H9 (cell line): ENCODE measurements around the gene IPO11. TPM values are rescaled to one million over a fixed set of nuclear protein-coding genes. Genes with fewer than 3 reads are reported as not detected.

Experiments
- DNase-seq: peaks from one replicate; pipeline ENCODE4 v3.0.0-alpha.2; 2017
- H2AFZ ChIP-seq: one replicate; pipeline ENCODE4 v1.6.1; 2013; ENCODE audit warnings: mild to moderate bottlenecking, low read length, control low read depth, moderate library complexity
- H2AK5ac ChIP-seq: 2 replicates; pipeline ENCODE4 v1.6.1; 2013; ENCODE audit warnings: low read length, control low read depth, mixed read lengths; ENCODE audit not compliant: insufficient read length
- H2BK120ac ChIP-seq: one replicate; pipeline ENCODE4 v1.6.1; 2013; ENCODE audit warnings: low read depth, mild to moderate bottlenecking, low read length, control low read depth, inconsistent platforms; ENCODE audit not compliant: poor library complexity, severe bottlenecking
- H2BK12ac ChIP-seq: 2 replicates; pipeline ENCODE4 v1.6.1; 2013; ENCODE audit warnings: low read length, control low read depth, mixed read lengths, low read depth; ENCODE audit not compliant: insufficient read length
- H2BK15ac ChIP-seq: 2 replicates; pipeline ENCODE4 v1.6.1; 2013; ENCODE audit warnings: low read depth, low read length, control low read depth
- H2BK20ac ChIP-seq: one replicate; pipeline ENCODE4 v1.6.1; 2013; ENCODE audit warnings: low read depth, mild to moderate bottlenecking, low read length, control low read depth, inconsistent platforms; ENCODE audit not compliant: poor library complexity, severe bottlenecking
- H2BK5ac ChIP-seq: 2 replicates; pipeline ENCODE4 v1.6.1; 2013; ENCODE audit warnings: low read length, control low read depth, mixed read lengths; ENCODE audit not compliant: insufficient read length
- H3K14ac ChIP-seq: 2 replicates; pipeline ENCODE4 v1.6.1; 2013; ENCODE audit warnings: low read length, control low read depth; ENCODE audit not compliant: insufficient read depth
- H3K18ac ChIP-seq: 2 replicates; pipeline ENCODE4 v1.6.1; 2013; ENCODE audit warnings: low read depth, mild to moderate bottlenecking, mixed read lengths, low read length, control low read depth; ENCODE audit not compliant: insufficient read length
- H3K23ac ChIP-seq: 2 replicates; pipeline ENCODE4 v1.6.1; 2013; ENCODE audit warnings: low read length, control low read depth, mixed read lengths, low read depth; ENCODE audit not compliant: insufficient read length
- H3K23me2 ChIP-seq: 2 replicates; pipeline ENCODE4 v1.6.1; 2013; ENCODE audit warnings: low read depth, mild to moderate bottlenecking, mixed read lengths, low read length, control low read depth; ENCODE audit not compliant: insufficient read length, poor library complexity, severe bottlenecking
- H3K27ac ChIP-seq: 2 replicates; pipeline ENCODE4 v1.5.1; 2013; ENCODE audit warnings: low read length, control low read depth, mixed read lengths, low read depth; ENCODE audit not compliant: insufficient read length
- H3K27me3 ChIP-seq: 2 replicates; pipeline ENCODE4 v1.6.1; 2013; ENCODE audit warnings: low read length, control low read depth, inconsistent platforms; ENCODE audit not compliant: insufficient read depth
- H3K4ac ChIP-seq: 2 replicates; pipeline ENCODE4 v1.6.1; 2013; ENCODE audit warnings: low read depth, mild to moderate bottlenecking, control low read depth, inconsistent platforms, low read length, moderate library complexity
- H3K4me1 ChIP-seq: 2 replicates; pipeline ENCODE4 v1.6.1; 2013; ENCODE audit warnings: low read length, control low read depth, inconsistent platforms; ENCODE audit not compliant: insufficient read depth
- H3K4me2 ChIP-seq: 2 replicates; pipeline ENCODE4 v1.6.1; 2013; ENCODE audit warnings: low read length, control low read depth, mixed read lengths; ENCODE audit not compliant: insufficient read length, insufficient read depth
- H3K56ac ChIP-seq: 2 replicates; pipeline ENCODE4 v1.6.1; 2013; ENCODE audit warnings: low read depth, mild to moderate bottlenecking, mixed read lengths, low read length, control low read depth; ENCODE audit not compliant: insufficient read length
- H3K79me1 ChIP-seq: 2 replicates; pipeline ENCODE4 v1.6.1; 2013; ENCODE audit warnings: low read depth, mild to moderate bottlenecking, moderate library complexity, low read length, control low read depth, inconsistent platforms; ENCODE audit not compliant: insufficient read depth, poor library complexity, severe bottlenecking
- H3K79me2 ChIP-seq: 2 replicates; pipeline ENCODE4 v1.6.1; 2013; ENCODE audit warnings: low read length, control low read depth, inconsistent platforms; ENCODE audit not compliant: insufficient read depth
- H3K9ac ChIP-seq: 2 replicates; pipeline ENCODE4 v1.6.1; 2013; ENCODE audit warnings: low read length, control low read depth, mixed read lengths; ENCODE audit not compliant: insufficient read length; ENCODE audit errors: extremely low read depth
- H3K9me3 ChIP-seq: one replicate; pipeline ENCODE4 v1.6.1; 2013; ENCODE audit warnings: low read depth, low read length, inconsistent platforms; ENCODE audit not compliant: control insufficient read depth
- H3T11ph ChIP-seq: one replicate; pipeline ENCODE4 v1.6.1; 2013; ENCODE audit warnings: mild to moderate bottlenecking, low read length, control low read depth, inconsistent platforms
- H4K20me1 ChIP-seq: one replicate; pipeline ENCODE4 v1.6.1; 2013; ENCODE audit not compliant: control insufficient read depth, insufficient read length, insufficient read depth
- H4K5ac ChIP-seq: 2 replicates; pipeline ENCODE4 v1.6.1; 2013; ENCODE audit warnings: low read depth, mild to moderate bottlenecking, mixed read lengths, low read length, control low read depth; ENCODE audit not compliant: insufficient read length
- H4K8ac ChIP-seq: replicated peaks from 2 replicates; pipeline ENCODE4 v1.6.1; 2013; ENCODE audit warnings: low read length, control low read depth, mixed read lengths, low read depth; ENCODE audit not compliant: insufficient read length
- H4K91ac ChIP-seq: 2 replicates; pipeline ENCODE4 v1.6.1; 2013; ENCODE audit warnings: low read depth, mild to moderate bottlenecking, moderate library complexity, mixed read lengths, low read length, control low read depth; ENCODE audit not compliant: insufficient read length
- H3K27ac Mint-ChIP-seq, 3 experiments: 2 replicates in 2 of 3; 3 replicates in 1 of 3; pipeline ENCODE4 v1.8.0; 2020 to 2021; ENCODE audit warnings: mixed read lengths in 3 of 3, mild to moderate bottlenecking in 1 of 3, moderate library complexity in 1 of 3
- H3K27me3 Mint-ChIP-seq: 2 replicates; pipeline ENCODE4 v1.8.0; 2021; ENCODE audit warnings: low read depth, mild to moderate bottlenecking, moderate library complexity, mixed read lengths
- H3K36me3 Mint-ChIP-seq, 3 experiments: 2 replicates in 2 of 3; 3 replicates in 1 of 3; pipeline ENCODE4 v1.8.0; 2020 to 2021; ENCODE audit warnings: low read depth in 3 of 3, mixed read lengths in 3 of 3; ENCODE audit not compliant: insufficient read depth in 1 of 3
- H3K4me1 Mint-ChIP-seq, 2 experiments: 2 replicates each; pipeline ENCODE4 v1.8.0; 2020; ENCODE audit warnings: mixed read lengths in 2 of 2
- H3K4me3 Mint-ChIP-seq, 2 experiments: 2 replicates in 1 of 2; 3 replicates in 1 of 2; pipeline ENCODE4 v1.8.0; 2020 to 2021; ENCODE audit warnings: mild to moderate bottlenecking in 2 of 2, mixed read lengths in 2 of 2, moderate library complexity in 1 of 2
- H3K9me3 Mint-ChIP-seq, 2 experiments: 2 replicates in 1 of 2; 3 replicates in 1 of 2; pipeline ENCODE4 v1.8.0; 2020; ENCODE audit warnings: mild to moderate bottlenecking in 2 of 2, mixed read lengths in 2 of 2, moderate library complexity in 1 of 2
- WGBS: extraction: QIAGEN DNeasy Blood & Tissue Kit; methylation state at CpG from one replicate; pipeline ENCODE4 v1.1.7; 2013; ENCODE audit warnings: missing lambda C conversion rate, low lambda C conversion rate, mixed read lengths; ENCODE audit not compliant: insufficient read length; ENCODE audit errors: extremely low coverage; 5-methylcytosine and 5-hydroxymethylcytosine counted together
- total RNA-seq: library from RNA; stranded (reverse); gene quantifications from 2 replicates; pipeline ENCODE4 v1.2.1, GENCODE V29; 2021
- TF ChIP-seq, protein P1 (sequence below): fragments of 200-600 bp; sonication (generic); conservative IDR thresholded peaks from 3 replicates; pipeline ENCODE4 v1.8.0; 2021; ENCODE audit warnings: antibody characterized with exemption, mild to moderate bottlenecking

Gene IPO11
- total RNA-seq, 1 experiment from 2014 or later: 63.0 TPM

DNA sequence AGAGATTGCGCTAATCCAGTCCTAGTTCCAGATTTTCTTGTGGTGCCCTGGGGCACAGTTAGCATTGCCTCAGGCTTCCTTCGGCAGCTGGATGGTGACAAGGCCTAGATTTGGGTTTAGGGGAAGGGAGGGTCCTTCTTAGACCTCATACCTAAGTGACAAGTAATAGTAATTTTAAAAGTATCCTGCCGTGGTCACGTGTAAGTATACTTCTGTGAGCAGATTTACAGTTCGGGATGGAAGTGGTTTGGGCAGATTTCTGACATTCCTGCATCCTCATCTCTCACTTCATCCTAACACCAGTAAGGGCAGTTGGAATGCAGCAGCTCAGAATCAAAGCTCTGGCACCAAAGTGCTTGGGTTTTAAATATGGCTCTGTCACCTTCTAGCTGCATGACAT lies 237.6 kb downstream of the IPO11 start:
- H3K27ac ChIP-seq: no peak overlapping the region
- no peaks in the 10 kb centered on the region for H3K27me3 Mint-ChIP-seq
- no peak overlapping the region for H3K9ac ChIP-seq
- peaks cover 12 to 13% of the 10 kb centered on the region in 2 experiments for H3K4me1 Mint-ChIP-seq
- no peak overlapping the region for H3K14ac ChIP-seq
- H3K18ac ChIP-seq: no peak overlapping the region
- no peak overlapping the region for H3K4me2 ChIP-seq
- H3K23ac ChIP-seq: no peak overlapping the region
- H3K27me3 ChIP-seq: no peaks in the 10 kb centered on the region
- H4K8ac ChIP-seq: no peak overlapping the region
- H3K4me1 ChIP-seq: peaks cover 7% of the 10 kb centered on the region; the same call in 1 of the 2 replicates
- no CpG with 5 or more reads among the region's 5 CpGs for WGBS
- H3K9me3 ChIP-seq: peaks cover 4% of the 10 kb centered on the region
- no peak overlapping the region for H2AFZ ChIP-seq
- no peak overlapping the region for H3K56ac ChIP-seq
- DNase-seq: no peak
- no peak overlapping the region for H2BK5ac ChIP-seq
- no peak overlapping the region for H4K5ac ChIP-seq
- H2BK120ac ChIP-seq: no peak overlapping the region
- no peaks in the 10 kb centered on the region for H3K23me2 ChIP-seq
- peaks cover 6 to 10% (median 8%) of the 10 kb centered on the region in 3 experiments; a peak in 6 of 7 replicates for H3K36me3 Mint-ChIP-seq
- no peak overlapping the region for H2BK20ac ChIP-seq
- H2AK5ac ChIP-seq: no peak overlapping the region
- H3K79me1 ChIP-seq: no peaks in the 10 kb centered on the region
- 0 out of 7 replicates have a peak overlapping the region, but pooled peaks of 2 of the 3 experiments have one; percentile 13 to 26 for H3K27ac Mint-ChIP-seq
- peaks cover 8% of the 10 kb centered on the region in 2 experiments for H3K9me3 Mint-ChIP-seq
- TF ChIP-seq, protein P1, sequence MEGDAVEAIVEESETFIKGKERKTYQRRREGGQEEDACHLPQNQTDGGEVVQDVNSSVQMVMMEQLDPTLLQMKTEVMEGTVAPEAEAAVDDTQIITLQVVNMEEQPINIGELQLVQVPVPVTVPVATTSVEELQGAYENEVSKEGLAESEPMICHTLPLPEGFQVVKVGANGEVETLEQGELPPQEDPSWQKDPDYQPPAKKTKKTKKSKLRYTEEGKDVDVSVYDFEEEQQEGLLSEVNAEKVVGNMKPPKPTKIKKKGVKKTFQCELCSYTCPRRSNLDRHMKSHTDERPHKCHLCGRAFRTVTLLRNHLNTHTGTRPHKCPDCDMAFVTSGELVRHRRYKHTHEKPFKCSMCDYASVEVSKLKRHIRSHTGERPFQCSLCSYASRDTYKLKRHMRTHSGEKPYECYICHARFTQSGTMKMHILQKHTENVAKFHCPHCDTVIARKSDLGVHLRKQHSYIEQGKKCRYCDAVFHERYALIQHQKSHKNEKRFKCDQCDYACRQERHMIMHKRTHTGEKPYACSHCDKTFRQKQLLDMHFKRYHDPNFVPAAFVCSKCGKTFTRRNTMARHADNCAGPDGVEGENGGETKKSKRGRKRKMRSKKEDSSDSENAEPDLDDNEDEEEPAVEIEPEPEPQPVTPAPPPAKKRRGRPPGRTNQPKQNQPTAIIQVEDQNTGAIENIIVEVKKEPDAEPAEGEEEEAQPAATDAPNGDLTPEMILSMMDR: no peak
- no peak overlapping the region for H2BK15ac ChIP-seq
- no peaks in the 10 kb centered on the region for H4K20me1 ChIP-seq
- no peak overlapping the region for H3T11ph ChIP-seq
- H3K4ac ChIP-seq: no peak overlapping the region
- no peak overlapping the region for H3K4me3 Mint-ChIP-seq
- H2BK12ac ChIP-seq: no peak overlapping the region
- H3K79me2 ChIP-seq: no peaks in the 10 kb centered on the region
- H4K91ac ChIP-seq: no peak overlapping the region
